Mesenchymal stem cell (in vitro differentiated cells and primary cell): ENCODE data around the gene ANKRD36C.
"Not testable (repeated sequence)": the region's sequence is repeated elsewhere in the genome, so short reads cannot be mapped to it uniquely, and the experiment has no call there.

ENCODE experiments used
- DNase-seq: peaks from one replicate; pipeline ENCODE4 v3.0.0-alpha.2; 2013
- H2AFZ ChIP-seq: one replicate; pipeline ENCODE4 v1.6.1; 2013; ENCODE audit warnings: low read depth, mild to moderate bottlenecking, control low read depth, inconsistent platforms, low read length, moderate library complexity
- H2AK5ac ChIP-seq: 2 replicates; pipeline ENCODE4 v1.6.1; 2013; ENCODE audit warnings: low read length, moderate library complexity, mild to moderate bottlenecking, inconsistent platforms; ENCODE audit not compliant: severe bottlenecking
- H2BK120ac ChIP-seq: one replicate; pipeline ENCODE4 v1.6.1; 2013; ENCODE audit warnings: low read depth, mild to moderate bottlenecking, inconsistent platforms, low read length, moderate library complexity
- H2BK12ac ChIP-seq, 2 experiments: one replicate each; pipeline ENCODE4 v1.6.1; 2013; ENCODE audit warnings: inconsistent platforms in 2 of 2, low read length in 2 of 2, mild to moderate bottlenecking in 2 of 2, moderate library complexity in 2 of 2, control low read depth in 1 of 2
- H2BK15ac ChIP-seq: one replicate; pipeline ENCODE4 v1.6.1; 2013; ENCODE audit warnings: mild to moderate bottlenecking, low read depth, inconsistent platforms; ENCODE audit not compliant: poor library complexity, severe bottlenecking
- H2BK5ac ChIP-seq: 2 replicates; pipeline ENCODE4 v1.6.1; 2013; ENCODE audit warnings: low read depth, mild to moderate bottlenecking, low read length, control low read depth, inconsistent platforms; ENCODE audit not compliant: poor library complexity, severe bottlenecking
- H3K14ac ChIP-seq, 2 experiments: one replicate each; pipeline ENCODE4 v1.6.1; 2013; ENCODE audit warnings: inconsistent platforms in 2 of 2, low read length in 2 of 2, control low read depth in 1 of 2, mild to moderate bottlenecking in 1 of 2, moderate library complexity in 1 of 2
- H3K18ac ChIP-seq, 2 experiments: one replicate each; pipeline ENCODE4 v1.6.1; 2013; ENCODE audit warnings: inconsistent platforms in 2 of 2, low read length in 2 of 2, control low read depth in 1 of 2, low read depth in 1 of 2, mild to moderate bottlenecking in 1 of 2
- H3K23ac ChIP-seq, 2 experiments: one replicate each; pipeline ENCODE4 v1.6.1; 2013; ENCODE audit warnings: inconsistent platforms in 2 of 2, low read length in 2 of 2, mild to moderate bottlenecking in 2 of 2, moderate library complexity in 2 of 2, control low read depth in 1 of 2
- H3K27ac ChIP-seq: 2 replicates; pipeline ENCODE4 v1.5.1; 2013; ENCODE audit warnings: mild to moderate bottlenecking, moderate library complexity, low read length, control low read depth, inconsistent platforms; ENCODE audit not compliant: poor library complexity, severe bottlenecking
- H3K27me3 ChIP-seq, 2 experiments: 2 replicates each; pipeline versions ENCODE4 v1.6.1 to v1.7.0; 2013; ENCODE audit warnings: low read length in 2 of 2, mild to moderate bottlenecking in 2 of 2, moderate library complexity in 2 of 2, control low read depth in 1 of 2, inconsistent platforms in 1 of 2; ENCODE audit not compliant: control insufficient read depth in 1 of 2, insufficient read depth in 1 of 2
- H3K36me3 ChIP-seq, 2 experiments: 2 replicates each; pipeline versions ENCODE4 v1.6.1 to v1.7.0; 2013; ENCODE audit warnings: low read length in 2 of 2, control low read depth in 1 of 2, inconsistent platforms in 1 of 2, low read depth in 1 of 2, mild to moderate bottlenecking in 1 of 2; ENCODE audit not compliant: insufficient read depth in 2 of 2, control insufficient read depth in 1 of 2
- H3K4ac ChIP-seq, 2 experiments: one replicate each; pipeline ENCODE4 v1.6.1; 2013; ENCODE audit warnings: inconsistent platforms in 2 of 2, low read length in 2 of 2, mild to moderate bottlenecking in 2 of 2, moderate library complexity in 2 of 2, control low read depth in 1 of 2, low read depth in 1 of 2
- H3K4me1 ChIP-seq: 2 replicates; pipeline ENCODE4 v1.6.1; 2013; ENCODE audit warnings: low read depth, low read length, control low read depth; ENCODE audit not compliant: control insufficient read depth, insufficient read depth
- H3K4me2 ChIP-seq: 2 replicates; pipeline ENCODE4 v1.6.1; 2013; ENCODE audit warnings: low read length, mild to moderate bottlenecking, inconsistent platforms; ENCODE audit not compliant: poor library complexity, severe bottlenecking
- H3K4me3 ChIP-seq, 2 experiments: 2 replicates each; pipeline versions ENCODE4 v1.5.1 to v1.7.0; 2013; ENCODE audit warnings: low read length in 2 of 2, mild to moderate bottlenecking in 2 of 2, control low read depth in 1 of 2, low read depth in 1 of 2; ENCODE audit not compliant: insufficient read depth in 1 of 2
- H3K79me1 ChIP-seq: replicated peaks from 2 replicates; pipeline ENCODE4 v1.6.1; 2013; ENCODE audit warnings: mild to moderate bottlenecking, control low read depth, low read length, inconsistent platforms; ENCODE audit not compliant: poor library complexity, severe bottlenecking
- H3K9ac ChIP-seq: 2 replicates; pipeline ENCODE4 v1.7.0; 2013; ENCODE audit warnings: mild to moderate bottlenecking, low read length, moderate library complexity
- H3K9me3 ChIP-seq: 2 replicates; pipeline ENCODE4 v1.7.0; 2013; ENCODE audit warnings: mild to moderate bottlenecking, low read length; ENCODE audit not compliant: control insufficient read depth
- H4K8ac ChIP-seq: one replicate; pipeline ENCODE4 v1.6.1; 2013; ENCODE audit warnings: inconsistent platforms, mild to moderate bottlenecking, low read length, moderate library complexity
- H4K91ac ChIP-seq: one replicate; pipeline ENCODE4 v1.6.1; 2013; ENCODE audit warnings: mild to moderate bottlenecking, low read length, inconsistent platforms
- WGBS: methylation state at CpG from one replicate; pipeline ENCODE4 v1.1.7; 2013; ENCODE audit warnings: mixed read lengths; 5-methylcytosine and 5-hydroxymethylcytosine counted together

Gene ANKRD36C

DNA sequence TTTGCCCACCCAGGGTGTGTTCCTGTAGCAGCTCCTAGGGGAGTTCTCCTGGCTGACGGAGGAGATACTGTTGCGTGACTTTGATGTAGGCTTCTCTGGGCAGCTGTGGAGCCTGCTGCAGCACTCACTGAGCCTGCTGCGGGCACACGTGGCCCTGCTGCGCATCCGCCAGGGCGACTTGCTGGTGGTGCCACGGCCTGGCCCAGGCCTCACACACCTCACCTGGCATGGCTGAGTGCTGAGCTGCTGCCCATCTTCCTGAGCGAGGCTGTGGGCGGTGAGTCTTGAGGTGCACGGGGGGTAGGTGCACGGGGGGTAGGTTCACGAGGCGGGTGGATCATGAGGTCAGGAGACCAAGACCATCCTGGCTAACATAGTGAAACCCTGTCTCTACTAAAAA is 191.7 kb downstream of the ANKRD36C start:
- Histone ChIP-seq H4K91ac (peak overlapping the region; percentile 41), H3K27me3 (no peaks in the 10 kb centered on the region), H2BK120ac (no peak overlapping the region), H2AK5ac (no peak overlapping the region), H4K8ac (no peak overlapping the region), H2BK5ac (no peak overlapping the region), H3K9me3 (no peaks in the 10 kb centered on the region), H3K4ac (no peak overlapping the region), H3K27ac (no peak overlapping the region), H3K18ac (no peak overlapping the region), H3K36me3 (no peaks in the 10 kb centered on the region), H3K4me2 (no peak overlapping the region), H2BK12ac (no peak overlapping the region), H3K9ac (no peak overlapping the region), H3K14ac (no peak overlapping the region), H3K23ac (no peak overlapping the region), H2AFZ (no peak overlapping the region), H2BK15ac (no peak overlapping the region), H3K79me1 (no peaks in the 10 kb centered on the region), H3K4me3 (no peak overlapping the region), H3K4me1 (no peaks in the 10 kb centered on the region)
- no peak for DNase-seq
- WGBS, result 88% methylated on average over 14 of the region's 14 CpGs

DNA sequence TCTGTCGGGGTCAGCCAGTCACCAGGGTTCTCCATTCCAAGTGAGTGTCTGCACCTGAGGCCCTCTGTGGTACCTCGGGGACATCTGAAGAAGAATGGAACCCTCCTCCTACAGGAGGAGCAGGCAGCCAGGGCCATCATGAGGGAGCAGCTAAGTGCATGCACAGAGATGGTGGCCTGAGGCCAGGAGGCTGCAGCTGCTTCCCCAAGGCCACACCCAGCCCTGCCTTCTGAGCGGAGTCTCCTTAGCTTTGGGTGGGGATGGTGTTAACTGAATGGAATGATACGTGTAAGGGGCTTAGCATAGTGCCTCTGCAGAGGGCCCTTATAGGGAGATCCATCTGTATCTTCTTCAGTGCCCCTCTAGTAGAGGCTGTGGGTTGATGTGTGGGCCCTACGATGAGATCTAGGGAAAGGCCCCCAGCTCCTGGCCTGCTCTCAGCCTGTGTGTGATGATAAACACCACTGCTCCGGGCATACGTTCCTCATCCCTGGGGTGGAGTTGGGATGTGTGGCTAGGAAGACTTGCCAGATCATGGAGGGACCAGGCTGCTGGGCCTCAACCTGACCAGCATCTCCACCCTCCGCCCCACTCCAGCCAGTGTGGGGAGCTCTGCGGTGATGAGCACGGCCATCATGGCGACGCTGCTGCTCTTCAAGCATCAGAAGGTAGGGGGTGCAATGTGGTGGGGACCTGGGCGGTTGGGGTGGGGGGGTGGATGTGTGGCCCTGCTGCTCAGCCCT is 192.3 kb downstream of the ANKRD36C start:
- H2AFZ ChIP-seq, result not testable (repeated sequence)

GRCh38 chr2:95796249-95797099 is 195.2 kb downstream of the ANKRD36C start:
- no CpG with 5 or more reads among the region's 18 CpGs for WGBS
- H4K91ac ChIP-seq, H3K4ac ChIP-seq: not testable (repeated sequence)

More for the DNA sequence above, 192.3 kb downstream of the ANKRD36C start:
- not testable (repeated sequence) for H2AK5ac ChIP-seq, H3K9ac ChIP-seq, H2BK15ac ChIP-seq, H3K23ac ChIP-seq, H3K27ac ChIP-seq, H3K4ac ChIP-seq, H4K91ac ChIP-seq, H2BK12ac ChIP-seq, H3K4me2 ChIP-seq, H4K8ac ChIP-seq, H3K14ac ChIP-seq, H3K36me3 ChIP-seq, H2BK120ac ChIP-seq, H3K9me3 ChIP-seq, H3K4me1 ChIP-seq, H2BK5ac ChIP-seq, H3K79me1 ChIP-seq, H3K27me3 ChIP-seq, H3K4me3 ChIP-seq, H3K18ac ChIP-seq, DNase-seq
- WGBS, result 93% methylated on average over 13 of the region's 13 CpGs

DNA sequence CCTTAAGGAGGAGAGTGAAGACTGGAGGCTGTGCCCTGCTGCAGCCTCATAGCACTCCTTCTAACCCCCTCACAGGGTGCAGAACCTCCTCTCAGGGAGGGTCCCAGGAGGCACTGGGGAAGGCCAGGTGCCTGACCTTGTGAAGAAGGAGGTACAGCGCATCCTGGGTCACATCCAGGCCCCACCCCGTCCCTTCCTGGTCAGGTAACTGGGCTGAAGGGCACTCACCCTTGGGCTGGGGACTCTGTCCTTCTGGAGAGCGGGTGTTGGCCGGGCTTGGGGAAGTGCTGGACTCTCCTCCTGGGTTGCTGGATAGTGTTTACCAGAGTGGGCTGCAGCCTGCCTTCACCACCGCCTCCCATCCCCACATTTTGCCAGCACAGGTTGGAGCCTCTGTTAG is 197.7 kb downstream of the ANKRD36C start:
- not testable (repeated sequence) for H3K27me3 ChIP-seq, H2BK5ac ChIP-seq, H2BK120ac ChIP-seq, H4K8ac ChIP-seq, H3K4ac ChIP-seq, H3K9ac ChIP-seq, H2AFZ ChIP-seq, H3K79me1 ChIP-seq, H3K27ac ChIP-seq, H3K4me2 ChIP-seq, DNase-seq, H3K9me3 ChIP-seq, H3K14ac ChIP-seq, H3K4me3 ChIP-seq, H3K36me3 ChIP-seq, H2BK12ac ChIP-seq, H3K18ac ChIP-seq, H3K23ac ChIP-seq, H2BK15ac ChIP-seq, H4K91ac ChIP-seq, H2AK5ac ChIP-seq, H3K4me1 ChIP-seq
- no CpG with 5 or more reads among the region's 5 CpGs for WGBS

More at GRCh38 chr2:95796249-95797099, 195.2 kb downstream of the ANKRD36C start:
- not testable (repeated sequence) for H3K4me2 ChIP-seq, H2BK5ac ChIP-seq, H3K4me3 ChIP-seq, H2BK120ac ChIP-seq, H3K36me3 ChIP-seq, H3K79me1 ChIP-seq, H3K27ac ChIP-seq, H3K4me1 ChIP-seq, H2BK15ac ChIP-seq, H3K9me3 ChIP-seq, H4K8ac ChIP-seq, H3K23ac ChIP-seq, H3K14ac ChIP-seq, H3K9ac ChIP-seq, DNase-seq, H3K27me3 ChIP-seq, H3K18ac ChIP-seq, H2BK12ac ChIP-seq, H2AFZ ChIP-seq, H2AK5ac ChIP-seq
